ENCODE measurements around the gene FAM200A. TPM values are rescaled to one million over a fixed set of nuclear protein-coding genes. Genes with fewer than 3 reads are reported as not detected.
A peak's percentile ranks its signal among the peaks of the same experiment; 100 is the strongest.
"Not testable (repeated sequence)": the region's sequence is repeated elsewhere in the genome, so short reads cannot be mapped to it uniquely, and the experiment has no call there.

FAM200A gene
- total RNA-seq, 2 donors from 2014 or later: 2.3 to 2.5 TPM

DNA sequence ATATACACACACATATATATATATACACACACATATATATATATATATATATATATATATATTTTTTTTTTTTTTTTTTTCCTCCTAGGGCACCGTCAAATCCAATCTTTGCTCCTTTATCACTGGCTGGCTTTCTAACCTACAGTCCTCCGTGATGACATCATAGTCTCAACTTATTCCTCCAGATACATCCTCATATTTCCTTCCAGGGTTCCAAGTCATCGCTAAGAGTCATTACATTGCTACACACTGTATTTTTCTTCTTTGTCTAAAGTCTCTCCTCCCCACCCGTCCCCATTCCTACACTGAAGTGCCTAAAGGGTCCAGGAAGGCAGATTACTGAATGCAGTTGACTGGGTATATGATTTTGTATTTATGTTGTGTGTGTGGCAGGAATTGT is 1.1 kb upstream of the FAM200A start:
- peak overlapping the region; percentile 19 for H3K27ac Mint-ChIP-seq
- peak overlapping the region; percentile 68 for H3K4me3 Mint-ChIP-seq
- H3K27me3 Mint-ChIP-seq: no peaks in the 10 kb centered on the region
- no peak for DNase-seq
- peaks cover 4% of the 10 kb centered on the region for H3K36me3 Mint-ChIP-seq (ENCODE audit: low read depth)
- no peak for ATAC-seq
- H3K9me3 ChIP-seq (ENCODE audit: control insufficient read depth, low read length, poor library complexity, severe bottlenecking): no peaks in the 10 kb centered on the region
- peaks cover 31% of the 10 kb centered on the region for H3K4me1 Mint-ChIP-seq

DNA sequence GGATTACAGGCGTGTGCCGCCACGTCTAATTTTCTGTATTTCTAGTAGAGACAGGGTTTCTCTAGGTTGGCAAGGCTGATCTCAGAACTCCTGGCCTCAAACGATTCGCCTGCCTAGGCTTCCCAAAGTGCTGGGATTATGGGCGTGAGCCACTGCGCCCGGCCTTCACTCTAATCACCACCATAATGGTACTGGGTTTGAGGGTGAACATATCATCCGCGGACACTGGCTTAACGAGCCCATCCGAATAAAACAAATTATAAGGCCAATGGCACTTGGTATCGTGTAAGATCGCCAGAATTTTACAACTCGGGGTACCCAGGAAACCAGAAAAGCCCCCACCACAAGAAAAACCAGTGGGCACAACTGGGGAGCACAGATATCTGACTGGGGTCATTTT is 580 bp downstream of the FAM200A start:
- no peak for DNase-seq
- peak overlapping the region; percentile 93 for H3K4me3 Mint-ChIP-seq
- no peaks in the 10 kb centered on the region for H3K9me3 ChIP-seq (ENCODE audit: control insufficient read depth, low read length, poor library complexity, severe bottlenecking)
- H3K4me1 Mint-ChIP-seq: peaks cover 23% of the 10 kb centered on the region
- peaks cover 2% of the 10 kb centered on the region for H3K36me3 Mint-ChIP-seq (ENCODE audit: low read depth)
- peak overlapping the region; percentile 98 for H3K27ac Mint-ChIP-seq
- H3K27me3 Mint-ChIP-seq: no peaks in the 10 kb centered on the region
- no peak for ATAC-seq

DNA sequence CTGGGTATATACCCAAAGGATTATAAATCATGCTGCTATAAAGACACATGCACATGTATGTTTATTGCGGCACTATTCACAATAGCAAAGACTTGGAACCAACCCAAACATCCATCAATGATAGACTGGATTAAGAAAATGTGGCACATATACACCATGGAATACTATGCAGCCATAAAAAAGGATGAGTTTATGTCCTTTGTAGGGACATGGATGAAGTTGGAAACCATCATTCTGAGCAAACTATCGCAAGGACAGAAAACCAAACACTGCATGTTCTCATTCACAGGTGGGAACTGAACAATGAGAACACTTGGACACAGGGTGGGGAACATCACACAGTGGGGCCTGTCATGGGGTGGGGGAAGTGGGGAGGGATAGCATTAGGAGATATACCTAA is 2.4 kb downstream of the FAM200A start:
- not testable (repeated sequence) for H3K36me3 Mint-ChIP-seq (ENCODE audit: low read depth); ATAC-seq; H3K27ac Mint-ChIP-seq; H3K27me3 Mint-ChIP-seq; H3K9me3 ChIP-seq (ENCODE audit: control insufficient read depth, low read length, poor library complexity, severe bottlenecking); DNase-seq; H3K4me3 Mint-ChIP-seq
- H3K4me1 Mint-ChIP-seq: peaks cover 20% of the 10 kb centered on the region

DNA sequence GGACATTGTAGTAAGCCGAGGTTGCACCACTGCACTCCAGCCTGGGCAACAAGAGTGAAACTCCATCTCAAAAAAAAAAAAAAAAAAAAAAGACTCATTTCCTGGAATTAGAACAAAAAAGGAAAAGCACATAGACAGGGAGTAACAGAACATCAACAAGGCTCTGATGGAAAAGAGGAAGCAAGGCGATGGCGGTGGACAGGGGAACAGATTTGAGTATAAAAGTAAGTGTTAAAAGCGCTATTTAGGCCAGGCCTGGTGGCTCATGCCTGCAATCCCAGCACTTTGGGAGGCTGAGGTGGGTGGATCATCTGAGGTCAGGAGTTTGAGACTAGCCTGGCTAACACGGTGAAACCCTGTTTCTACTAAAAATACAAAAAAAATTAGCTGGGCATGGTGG is 6.6 kb downstream of the FAM200A start:
- DNase-seq; H3K36me3 Mint-ChIP-seq (ENCODE audit: low read depth); ATAC-seq; H3K27me3 Mint-ChIP-seq; H3K4me3 Mint-ChIP-seq; H3K4me1 Mint-ChIP-seq; H3K9me3 ChIP-seq (ENCODE audit: control insufficient read depth, low read length, poor library complexity, severe bottlenecking): not testable (repeated sequence)
- peak overlapping the region; percentile 41 for H3K27ac Mint-ChIP-seq

DNA sequence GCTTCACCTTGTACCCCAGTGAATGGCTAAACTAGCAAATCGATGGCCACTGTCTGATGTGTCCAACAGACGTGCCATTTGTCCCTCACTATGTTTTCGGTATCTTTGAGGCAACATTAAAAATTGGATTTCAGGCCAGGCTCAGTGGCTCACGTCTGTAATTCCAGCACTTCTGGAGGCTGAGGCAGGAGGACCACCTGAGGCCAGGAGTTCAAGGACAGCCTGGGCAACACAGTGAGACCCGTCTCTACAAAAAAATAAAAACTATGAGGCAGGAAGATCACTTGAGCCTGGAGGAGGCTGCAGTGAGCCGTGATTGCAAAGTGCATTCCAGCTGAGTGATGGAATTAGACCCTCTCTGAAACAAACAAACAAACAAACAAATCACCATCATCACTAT is 8.0 kb downstream of the FAM200A start:
- H3K9me3 ChIP-seq (ENCODE audit: control insufficient read depth, low read length, poor library complexity, severe bottlenecking): no peaks in the 10 kb centered on the region
- Mint-ChIP-seq H3K4me3 (no peak overlapping the region), H3K27ac (no peak overlapping the region), H3K27me3 (no peaks in the 10 kb centered on the region), H3K4me1 (no peaks in the 10 kb centered on the region), H3K36me3 (ENCODE audit: low read depth) (no peaks in the 10 kb centered on the region)
- ATAC-seq: no peak
- no peak for DNase-seq

DNA sequence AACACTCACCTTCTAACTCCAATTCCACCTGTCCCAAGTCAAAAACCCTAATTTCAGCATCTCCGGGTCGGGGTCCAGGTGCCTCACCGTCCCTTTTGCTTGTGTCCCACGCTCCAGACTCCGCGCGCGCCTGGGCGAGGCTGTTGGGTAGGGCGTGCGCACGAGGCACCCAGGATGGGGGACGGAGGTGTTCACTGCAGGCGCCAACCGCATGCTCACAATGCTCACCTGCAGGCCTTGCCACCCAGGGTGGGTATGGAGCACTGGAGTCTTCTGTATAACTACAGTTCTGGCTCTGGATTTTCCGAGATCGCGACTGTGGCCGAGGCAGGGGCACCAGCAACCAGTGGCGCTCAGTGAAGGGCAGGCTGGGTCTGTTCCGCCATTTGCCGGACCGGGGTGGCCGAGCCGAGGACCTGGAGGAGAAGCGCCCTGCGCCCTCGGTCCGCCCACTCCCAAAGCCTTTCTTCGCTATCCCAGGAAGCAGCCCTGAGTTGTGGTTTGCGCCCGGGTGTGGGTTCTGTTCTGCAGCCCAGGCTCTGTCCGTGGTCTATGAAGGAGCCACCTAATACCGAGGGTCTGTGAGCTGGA is 8.7 kb downstream of the FAM200A start:
- no peaks in the 10 kb centered on the region for H3K9me3 ChIP-seq (ENCODE audit: control insufficient read depth, low read length, poor library complexity, severe bottlenecking)
- no peak for ATAC-seq
- Mint-ChIP-seq H3K4me3 (no peak overlapping the region), H3K27me3 (no peaks in the 10 kb centered on the region), H3K27ac (no peak overlapping the region), H3K36me3 (ENCODE audit: low read depth) (no peaks in the 10 kb centered on the region), H3K4me1 (no peaks in the 10 kb centered on the region)
- DNase-seq: no peak

DNA sequence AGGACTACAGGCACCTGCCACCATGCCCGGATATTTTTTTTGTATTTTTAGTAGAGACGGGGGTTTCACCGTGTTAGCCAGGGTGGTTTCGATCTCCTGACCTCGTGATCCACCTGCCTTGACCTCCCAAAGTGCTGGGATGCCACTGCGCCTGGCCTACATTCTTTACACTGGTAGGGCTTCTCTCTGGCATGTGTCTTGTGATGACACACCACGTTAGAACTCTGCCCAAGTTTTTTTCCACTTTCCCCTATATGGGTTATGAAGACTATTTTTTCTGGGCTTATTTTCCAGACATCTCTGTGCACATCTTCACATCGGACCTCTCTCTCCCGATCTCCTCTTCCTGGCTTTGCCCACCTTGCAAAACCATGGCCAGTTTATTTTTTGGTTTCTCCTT is 10.7 kb downstream of the FAM200A start:
- ATAC-seq (no peak), DNase-seq (no peak)
- no peaks in the 10 kb centered on the region for H3K27me3 Mint-ChIP-seq
- H3K36me3 Mint-ChIP-seq (ENCODE audit: low read depth): no peaks in the 10 kb centered on the region
- H3K4me1 Mint-ChIP-seq: no peaks in the 10 kb centered on the region
- H3K4me3 Mint-ChIP-seq: no peak overlapping the region
- H3K9me3 ChIP-seq (ENCODE audit: control insufficient read depth, low read length, poor library complexity, severe bottlenecking): no peaks in the 10 kb centered on the region
- H3K27ac Mint-ChIP-seq: no peak overlapping the region

DNA sequence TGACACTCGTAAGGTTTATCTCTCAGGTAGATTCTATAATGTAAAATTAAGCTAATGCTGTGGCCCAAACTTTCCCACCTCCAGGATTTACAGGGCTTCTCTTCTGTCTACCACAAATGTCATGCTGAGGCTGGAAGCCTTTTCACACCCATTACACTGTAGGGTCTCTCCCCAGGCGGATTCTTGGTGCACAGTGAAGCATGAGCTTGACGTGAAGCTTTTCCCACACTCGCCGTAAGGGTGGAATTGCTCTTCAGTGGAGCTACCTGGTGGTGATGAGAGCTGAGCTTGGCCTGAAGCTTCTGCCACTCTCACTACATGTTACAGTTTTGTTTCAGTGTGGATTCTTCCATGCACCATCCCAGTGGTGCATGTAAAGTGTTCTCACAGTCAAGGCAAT is 11.4 kb downstream of the FAM200A start:
- DNase-seq (no peak), ATAC-seq (no peak)
- Mint-ChIP-seq H3K27me3 (no peaks in the 10 kb centered on the region), H3K4me1 (no peaks in the 10 kb centered on the region), H3K4me3 (no peak overlapping the region), H3K36me3 (ENCODE audit: low read depth) (no peaks in the 10 kb centered on the region), H3K27ac (no peak overlapping the region)
- H3K9me3 ChIP-seq (ENCODE audit: control insufficient read depth, low read length, poor library complexity, severe bottlenecking): no peaks in the 10 kb centered on the region

DNA sequence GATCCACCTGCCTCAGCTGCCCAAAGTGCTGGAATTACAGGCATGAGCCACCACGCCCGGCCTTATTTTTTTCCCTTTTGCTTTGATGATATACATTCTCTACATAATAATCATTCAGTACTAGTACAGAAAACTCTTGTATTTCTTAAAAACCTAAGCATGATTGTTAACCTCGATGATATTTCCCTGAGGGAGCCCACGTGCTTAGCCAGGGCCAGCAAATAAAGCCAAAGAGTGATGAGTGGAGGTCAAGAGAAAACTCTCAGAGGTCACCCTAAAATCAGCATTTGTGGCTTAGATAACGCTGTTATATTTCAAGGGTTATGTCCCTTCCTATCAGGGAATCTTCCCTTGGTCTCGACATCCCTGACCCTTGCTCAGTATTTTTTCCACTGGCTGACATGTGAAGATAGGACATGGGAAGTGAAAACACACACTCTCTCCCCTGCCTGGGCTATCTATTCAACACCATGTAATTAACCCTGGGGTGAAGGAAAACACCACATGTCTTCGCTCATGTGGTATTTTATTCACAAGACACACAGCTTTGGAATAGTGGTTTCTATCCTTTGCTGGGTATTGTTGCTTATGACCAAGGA is 12.6 kb downstream of the FAM200A start:
- H3K9me3 ChIP-seq (ENCODE audit: control insufficient read depth, low read length, poor library complexity, severe bottlenecking): peaks cover 3% of the 10 kb centered on the region
- Mint-ChIP-seq H3K36me3 (ENCODE audit: low read depth) (no peaks in the 10 kb centered on the region), H3K27ac (no peak overlapping the region), H3K27me3 (no peaks in the 10 kb centered on the region), H3K4me1 (no peaks in the 10 kb centered on the region), H3K4me3 (no peak overlapping the region)
- ATAC-seq (no peak), DNase-seq (no peak)

DNA sequence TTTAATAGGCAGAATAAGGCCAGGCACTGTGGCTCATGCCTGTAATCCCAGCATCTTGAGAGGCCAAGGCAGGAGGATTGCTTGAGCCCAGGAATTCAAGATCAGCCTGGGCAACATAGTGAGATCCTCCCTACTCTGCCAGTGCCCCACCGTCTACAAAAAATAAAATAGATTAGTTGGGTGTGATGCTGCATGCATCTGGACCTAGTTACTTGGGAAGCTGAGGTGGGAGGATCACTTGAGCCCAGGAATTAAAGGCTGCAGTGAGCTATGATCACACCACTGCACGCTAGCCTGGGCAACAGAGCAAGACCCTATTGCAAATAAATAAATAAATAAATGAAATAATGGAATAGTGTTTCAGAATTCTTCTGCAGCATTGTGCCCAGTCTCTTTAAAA is 16.2 kb downstream of the FAM200A start:
- H3K36me3 Mint-ChIP-seq (ENCODE audit: low read depth): peaks cover 3% of the 10 kb centered on the region

DNA sequence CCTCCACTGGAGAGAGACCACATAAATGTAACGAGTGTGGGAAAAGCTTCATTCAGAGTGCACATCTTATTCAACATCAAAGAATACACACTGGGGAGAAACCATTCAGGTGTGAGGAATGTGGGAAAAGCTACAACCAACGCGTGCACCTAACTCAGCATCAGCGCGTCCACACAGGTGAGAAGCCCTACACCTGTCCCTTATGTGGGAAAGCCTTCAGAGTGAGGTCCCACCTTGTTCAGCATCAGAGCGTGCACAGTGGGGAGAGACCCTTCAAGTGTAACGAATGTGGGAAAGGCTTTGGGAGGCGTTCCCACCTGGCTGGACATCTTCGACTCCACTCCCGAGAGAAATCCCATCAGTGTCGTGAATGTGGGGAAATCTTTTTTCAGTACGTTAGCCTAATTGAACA is 20.6 kb downstream of the FAM200A start:
- no peaks in the 10 kb centered on the region for H3K27me3 Mint-ChIP-seq
- no peak overlapping the region for H3K4me3 Mint-ChIP-seq
- H3K36me3 Mint-ChIP-seq (ENCODE audit: low read depth): peaks cover 7% of the 10 kb centered on the region
- ATAC-seq (no peak), DNase-seq (no peak)
- H3K27ac Mint-ChIP-seq: no peak overlapping the region
- no peaks in the 10 kb centered on the region for H3K4me1 Mint-ChIP-seq
- H3K9me3 ChIP-seq (ENCODE audit: control insufficient read depth, low read length, poor library complexity, severe bottlenecking): peaks cover 14% of the 10 kb centered on the region

More for the DNA sequence above, 16.2 kb downstream of the FAM200A start:
- Mint-ChIP-seq H3K4me1 (no peaks in the 10 kb centered on the region), H3K4me3 (no peak overlapping the region), H3K27ac (no peak overlapping the region), H3K27me3 (no peaks in the 10 kb centered on the region)
- H3K9me3 ChIP-seq (ENCODE audit: control insufficient read depth, low read length, poor library complexity, severe bottlenecking): peaks cover 14% of the 10 kb centered on the region
- no peak for DNase-seq
- no peak for ATAC-seq

DNA sequence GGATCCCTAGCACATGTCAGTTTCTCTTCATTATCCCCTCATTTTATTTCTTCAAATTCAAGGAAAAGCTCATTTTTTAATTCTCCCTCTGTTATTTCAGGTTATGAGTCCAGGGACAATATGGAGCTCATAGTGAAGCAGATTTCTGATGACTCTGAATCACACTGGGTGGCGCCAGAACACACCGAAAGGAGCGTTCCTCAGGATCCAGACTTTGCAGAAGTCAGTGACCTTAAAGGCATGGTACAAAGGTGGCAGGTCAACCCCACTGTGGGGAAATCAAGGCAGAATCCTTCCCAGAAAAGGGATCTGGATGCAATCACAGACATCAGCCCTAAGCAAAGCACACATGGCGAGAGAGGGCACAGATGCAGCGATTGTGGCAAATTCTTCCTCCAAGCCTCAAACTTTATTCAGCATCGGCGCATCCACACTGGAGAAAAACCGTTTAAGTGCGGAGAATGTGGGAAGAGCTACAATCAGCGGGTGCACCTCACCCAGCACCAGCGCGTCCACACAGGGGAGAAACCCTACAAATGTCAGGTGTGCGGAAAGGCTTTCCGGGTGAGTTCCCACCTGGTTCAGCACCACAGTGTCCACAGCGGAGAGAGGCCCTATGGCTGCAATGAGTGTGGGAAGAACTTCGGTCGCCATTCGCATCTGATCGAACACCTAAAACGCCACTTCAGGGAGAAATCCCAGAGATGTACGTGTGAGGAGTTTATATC is 26.0 kb downstream of the FAM200A start:
- DNase-seq (no peak), ATAC-seq (no peak)
- peaks cover 3% of the 10 kb centered on the region for H3K4me1 Mint-ChIP-seq
- no peak overlapping the region for H3K4me3 Mint-ChIP-seq
- H3K27ac Mint-ChIP-seq: no peak overlapping the region
- peaks cover 15% of the 10 kb centered on the region for H3K36me3 Mint-ChIP-seq (ENCODE audit: low read depth)
- peaks cover 2% of the 10 kb centered on the region for H3K9me3 ChIP-seq (ENCODE audit: control insufficient read depth, low read length, poor library complexity, severe bottlenecking)
- no peaks in the 10 kb centered on the region for H3K27me3 Mint-ChIP-seq

DNA sequence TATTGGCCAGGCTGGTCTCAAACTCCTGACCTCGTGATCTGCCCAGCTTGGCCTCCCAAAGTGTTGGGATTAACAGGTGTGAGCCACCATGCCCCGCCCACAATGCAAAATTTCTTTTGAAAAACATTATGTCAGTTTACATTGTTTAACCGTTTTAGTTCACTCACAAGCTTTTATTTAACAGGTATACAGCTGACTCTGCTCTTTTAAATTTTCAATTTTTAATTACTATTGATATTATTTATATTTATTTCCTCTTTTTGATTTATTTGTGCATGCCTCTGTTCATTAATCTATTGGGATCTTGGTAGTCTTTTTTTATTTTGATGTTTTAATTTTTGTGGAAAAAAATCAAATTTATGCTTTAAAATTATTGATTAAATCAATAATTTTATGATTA is 30.5 kb downstream of the FAM200A start:
- no peak for ATAC-seq
- no peak overlapping the region for H3K27ac Mint-ChIP-seq
- H3K4me1 Mint-ChIP-seq: peaks cover 3% of the 10 kb centered on the region
- no peak for DNase-seq
- peaks cover 11% of the 10 kb centered on the region for H3K36me3 Mint-ChIP-seq (ENCODE audit: low read depth)
- no peaks in the 10 kb centered on the region for H3K9me3 ChIP-seq (ENCODE audit: control insufficient read depth, low read length, poor library complexity, severe bottlenecking)
- no peak overlapping the region for H3K4me3 Mint-ChIP-seq
- H3K27me3 Mint-ChIP-seq: no peaks in the 10 kb centered on the region

DNA sequence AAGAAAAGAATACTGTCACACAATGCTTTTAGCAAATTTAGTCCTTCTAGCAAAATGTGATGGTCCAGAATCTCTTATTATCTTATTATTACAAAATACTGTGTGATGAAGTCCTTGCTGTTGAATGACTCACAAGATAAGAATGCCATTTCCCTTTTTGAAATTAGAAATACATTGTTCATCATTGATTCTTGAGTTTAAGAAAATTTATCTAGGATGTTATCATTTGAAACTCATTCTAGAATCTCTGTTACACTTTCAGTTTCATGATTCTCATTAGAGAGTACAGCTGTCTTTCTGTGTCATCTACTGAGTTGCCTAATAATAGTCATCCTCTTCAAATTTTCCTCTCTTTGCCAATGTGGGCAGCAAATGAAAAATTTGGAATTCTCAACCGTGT is 37.9 kb downstream of the FAM200A start:
- no peaks in the 10 kb centered on the region for H3K9me3 ChIP-seq (ENCODE audit: control insufficient read depth, low read length, poor library complexity, severe bottlenecking)
- H3K36me3 Mint-ChIP-seq (ENCODE audit: low read depth): peaks cover 11% of the 10 kb centered on the region

More for the DNA sequence above, 37.9 kb downstream of the FAM200A start:
- no peaks in the 10 kb centered on the region for H3K27me3 Mint-ChIP-seq
- DNase-seq: no peak
- H3K27ac Mint-ChIP-seq: no peak overlapping the region
- H3K4me3 Mint-ChIP-seq: no peak overlapping the region
- ATAC-seq: no peak
- peaks cover 7% of the 10 kb centered on the region for H3K4me1 Mint-ChIP-seq

All from T-helper 17 cell (primary cell).